ENCODE results near the gene SULT1C3.
"Not testable (repeated sequence)": the region's sequence is repeated elsewhere in the genome, so short reads cannot be mapped to it uniquely, and the experiment has no call there.

SULT1C3 gene

DNA sequence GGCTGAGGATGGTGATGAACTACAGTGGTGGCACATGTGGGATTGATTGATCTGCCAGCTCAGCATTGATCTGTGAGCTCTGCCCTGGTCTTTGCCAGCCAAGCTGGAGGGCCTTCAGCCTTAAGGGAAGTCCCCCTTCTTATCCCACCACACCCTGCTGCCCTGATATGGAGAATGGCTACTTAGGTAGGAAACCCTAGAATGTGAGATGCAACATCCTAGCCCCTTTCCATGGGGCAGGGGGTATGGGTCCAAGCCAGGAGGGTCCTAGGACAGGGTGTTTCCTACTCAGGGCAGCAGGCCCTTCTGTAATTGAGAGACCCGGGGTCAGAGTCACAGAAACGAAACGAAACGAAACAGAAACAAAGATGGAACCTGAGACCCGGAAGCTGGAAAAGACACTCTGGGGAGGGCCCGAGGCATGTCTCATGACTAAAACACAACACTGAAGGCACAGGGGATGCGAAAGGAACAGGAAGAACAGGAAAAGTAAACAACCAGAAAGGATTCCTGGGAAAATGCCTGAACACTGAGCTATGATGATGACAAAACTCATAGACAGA is 32.0 kb downstream of the SULT1C3 start:
- H3K27ac ChIP-seq: no peak overlapping the region
- DNase-seq (ENCODE audit: low read depth, low spot score): no peak
- no peak for TF ChIP-seq EZH2 (IDR thresholded peaks at IDR 0.05)
- no peak for TF ChIP-seq FOXP2 (optimal IDR thresholded peaks at IDR 0.05; ENCODE audit: control extremely low read depth, extremely low read length, insufficient read depth)
- no peak for TF ChIP-seq POLR2AphosphoS5 (IDR thresholded peaks at IDR 0.05; ENCODE audit: borderline replicate concordance, low read depth, low read length)
- no peak overlapping the region for H3K9ac ChIP-seq (ENCODE audit: insufficient read length)
- H3K9me3 ChIP-seq (ENCODE audit: low read depth, low read length): no peaks in the 10 kb centered on the region
- H3K36me3 ChIP-seq (ENCODE audit: insufficient read depth, low read length): no peaks in the 10 kb centered on the region
- no peak overlapping the region; the same call in 1 of the 2 replicates for H3K4me3 ChIP-seq

- no peak overlapping the region for H3K4me3 ChIP-seq
- H3K9ac ChIP-seq (ENCODE audit: insufficient read length): no peak overlapping the region
- TF ChIP-seq FOXP2 (optimal IDR thresholded peaks at IDR 0.05; ENCODE audit: control extremely low read depth, extremely low read length, insufficient read depth): no peak
- TF ChIP-seq EZH2 (IDR thresholded peaks at IDR 0.05): no peak
- no peak for TF ChIP-seq POLR2AphosphoS5 (IDR thresholded peaks at IDR 0.05; ENCODE audit: borderline replicate concordance, low read depth, low read length)
- DNase-seq (ENCODE audit: low read depth, low spot score): no peak
- no peak overlapping the region for H3K27ac ChIP-seq
- H3K36me3 ChIP-seq (ENCODE audit: insufficient read depth, low read length): no peaks in the 10 kb centered on the region
- no peaks in the 10 kb centered on the region for H3K9me3 ChIP-seq (ENCODE audit: low read depth, low read length)
Observed at GRCh38 chr2:108278631-108279030, 38.9 kb downstream of the SULT1C3 start.

DNA sequence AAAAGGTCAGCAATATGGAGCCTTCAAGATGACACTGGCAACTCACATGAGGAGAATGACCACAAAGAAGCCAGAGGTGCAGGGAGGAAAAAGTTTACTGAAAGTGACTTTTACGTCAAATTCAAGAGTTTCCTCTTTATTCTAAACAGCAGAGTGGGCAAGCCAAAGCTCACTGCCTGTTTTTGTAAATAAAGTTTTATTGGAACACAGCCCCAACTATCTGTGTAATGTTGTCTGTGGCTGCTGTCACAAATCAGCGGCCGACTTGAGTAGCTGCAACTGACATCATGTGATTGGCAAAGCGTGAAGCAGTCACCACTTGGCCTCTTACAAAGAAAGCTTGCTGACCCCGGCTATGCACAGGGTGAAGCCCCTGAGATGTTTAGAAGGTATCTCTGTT is 39.7 kb downstream of the SULT1C3 start:
- Histone ChIP-seq H3K27ac (no peak overlapping the region), H3K9me3 (ENCODE audit: low read depth, low read length) (no peaks in the 10 kb centered on the region), H3K36me3 (ENCODE audit: insufficient read depth, low read length) (no peaks in the 10 kb centered on the region), H3K4me3 (no peak overlapping the region), H3K9ac (ENCODE audit: insufficient read length) (no peak overlapping the region)
- no peak for DNase-seq (ENCODE audit: low read depth, low spot score)
- TF ChIP-seq POLR2AphosphoS5 (IDR thresholded peaks at IDR 0.05; ENCODE audit: borderline replicate concordance, low read depth, low read length) (no peak), FOXP2 (optimal IDR thresholded peaks at IDR 0.05; ENCODE audit: control extremely low read depth, extremely low read length, insufficient read depth) (no peak), EZH2 (IDR thresholded peaks at IDR 0.05) (no peak)

DNA sequence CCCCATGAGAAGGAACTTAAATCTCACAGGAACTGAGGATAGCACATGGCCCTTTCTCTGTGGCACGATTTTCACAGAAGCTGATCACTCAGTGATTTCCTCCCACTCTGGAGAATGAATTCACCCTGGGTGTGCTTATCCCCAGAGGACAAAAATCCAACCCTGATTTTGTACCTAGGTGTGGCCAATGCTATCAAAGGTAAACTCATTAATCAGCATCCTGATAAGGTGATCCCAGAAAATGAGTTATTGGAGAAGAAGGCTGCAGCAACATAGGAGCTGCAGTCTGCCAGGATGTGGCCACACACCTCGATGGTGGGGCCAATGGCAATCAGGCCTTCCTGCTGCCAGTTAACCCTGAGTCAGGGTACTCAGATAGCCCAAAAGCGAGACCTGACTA is 40.7 kb downstream of the SULT1C3 start:
- Histone ChIP-seq H3K9me3 (ENCODE audit: low read depth, low read length) (no peaks in the 10 kb centered on the region), H3K9ac (ENCODE audit: insufficient read length) (no peak overlapping the region), H3K4me3 (no peak overlapping the region), H3K27ac (no peak overlapping the region), H3K36me3 (ENCODE audit: insufficient read depth, low read length) (no peaks in the 10 kb centered on the region)
- TF ChIP-seq EZH2 (IDR thresholded peaks at IDR 0.05) (no peak), POLR2AphosphoS5 (IDR thresholded peaks at IDR 0.05; ENCODE audit: borderline replicate concordance, low read depth, low read length) (no peak), FOXP2 (optimal IDR thresholded peaks at IDR 0.05; ENCODE audit: control extremely low read depth, extremely low read length, insufficient read depth) (no peak)
- DNase-seq (ENCODE audit: low read depth, low spot score): no peak

- not testable (repeated sequence) for H3K36me3 ChIP-seq (ENCODE audit: insufficient read depth, low read length); H3K9me3 ChIP-seq (ENCODE audit: low read depth, low read length); DNase-seq (ENCODE audit: low read depth, low spot score); H3K27ac ChIP-seq; H3K4me3 ChIP-seq; H3K9ac ChIP-seq (ENCODE audit: insufficient read length)
Observed at GRCh38 chr2:108284566-108284965, 44.8 kb downstream of the SULT1C3 start.

DNA sequence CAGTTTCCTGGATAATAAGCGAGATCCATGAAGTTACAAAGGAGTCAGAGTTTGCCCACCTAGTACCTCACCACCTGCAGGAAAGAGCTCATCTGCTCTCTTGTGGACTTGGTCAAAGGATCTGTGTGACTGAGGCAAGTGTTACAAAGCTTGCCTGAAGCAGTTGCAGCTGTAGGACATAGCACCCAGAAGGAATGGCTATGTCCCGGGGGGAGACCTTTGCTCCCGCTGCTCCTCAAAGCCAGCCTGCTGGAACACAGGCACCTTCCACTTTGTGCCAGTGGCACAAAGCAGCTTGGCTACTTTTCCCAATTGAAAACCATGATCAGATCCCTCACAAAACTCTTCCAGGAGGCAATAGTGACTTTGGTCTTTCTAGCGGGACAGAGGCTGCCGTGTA is 45.8 kb downstream of the SULT1C3 start:
- H3K27ac ChIP-seq: no peak overlapping the region
- TF ChIP-seq POLR2AphosphoS5 (IDR thresholded peaks at IDR 0.05; ENCODE audit: borderline replicate concordance, low read depth, low read length) (no peak), FOXP2 (optimal IDR thresholded peaks at IDR 0.05; ENCODE audit: control extremely low read depth, extremely low read length, insufficient read depth) (no peak)
- DNase-seq (ENCODE audit: low read depth, low spot score): no peak

DNA sequence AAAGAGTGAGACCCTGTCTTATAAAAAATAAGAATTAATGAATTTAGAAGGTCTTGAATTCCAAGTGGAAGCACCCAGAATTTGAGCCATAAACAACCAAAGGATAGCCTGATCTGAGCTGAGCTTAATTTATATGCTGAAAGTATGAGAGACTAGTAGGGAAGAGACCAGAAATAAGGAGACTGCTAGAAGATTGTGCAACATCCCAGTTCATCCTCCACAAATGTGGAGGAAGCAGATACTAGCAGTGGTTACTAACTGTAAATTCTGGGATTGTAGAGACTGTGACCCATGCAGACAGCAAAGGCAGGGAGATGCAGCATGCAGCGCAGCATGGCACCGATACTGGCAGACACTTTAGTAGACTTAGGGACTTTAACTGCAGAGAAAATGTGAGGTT is 47.4 kb downstream of the SULT1C3 start:
- no peak overlapping the region for H3K4me3 ChIP-seq
- H3K9me3 ChIP-seq (ENCODE audit: low read depth, low read length): no peaks in the 10 kb centered on the region
- H3K9ac ChIP-seq (ENCODE audit: insufficient read length): no peak overlapping the region
- H3K36me3 ChIP-seq (ENCODE audit: insufficient read depth, low read length): no peaks in the 10 kb centered on the region
- DNase-seq (ENCODE audit: low read depth, low spot score): no peak
- TF ChIP-seq FOXP2 (optimal IDR thresholded peaks at IDR 0.05; ENCODE audit: control extremely low read depth, extremely low read length, insufficient read depth) (no peak), EZH2 (IDR thresholded peaks at IDR 0.05) (no peak), POLR2AphosphoS5 (IDR thresholded peaks at IDR 0.05; ENCODE audit: borderline replicate concordance, low read depth, low read length) (no peak)
- H3K27ac ChIP-seq: no peak overlapping the region

More for the DNA sequence above, 45.8 kb downstream of the SULT1C3 start:
- Histone ChIP-seq H3K9ac (ENCODE audit: insufficient read length) (no peak overlapping the region), H3K4me3 (no peak overlapping the region), H3K9me3 (ENCODE audit: low read depth, low read length) (no peaks in the 10 kb centered on the region), H3K36me3 (ENCODE audit: insufficient read depth, low read length) (no peaks in the 10 kb centered on the region)

- TF ChIP-seq FOXP2 (optimal IDR thresholded peaks at IDR 0.05; ENCODE audit: control extremely low read depth, extremely low read length, insufficient read depth) (no peak), POLR2AphosphoS5 (IDR thresholded peaks at IDR 0.05; ENCODE audit: borderline replicate concordance, low read depth, low read length) (no peak), EZH2 (IDR thresholded peaks at IDR 0.05) (no peak)
- no peak for DNase-seq (ENCODE audit: low read depth, low spot score)
- no peak within 1 kb of the TSS for H3K27ac ChIP-seq
- no peaks in the 10 kb centered on the region for H3K9me3 ChIP-seq (ENCODE audit: low read depth, low read length)
- no peak within 1 kb of the TSS for H3K9ac ChIP-seq (ENCODE audit: insufficient read length)
- H3K36me3 ChIP-seq (ENCODE audit: insufficient read depth, low read length): no peaks in the 10 kb centered on the region
- H3K4me3 ChIP-seq: no peak within 1 kb of the TSS
Observed at GRCh38 chr2:108288534-108289106, 48.9 kb downstream of the SULT1C3 start, which contains the start of gene SULT1C2. Gene SULT1C2, plus strand, starts transcription at chr2:108288895. Its CDS starts 4,773 bp downstream, at chr2:108293668.

GRCh38 chr2:108293850-108294249 is 54.1 kb downstream of the SULT1C3 start:
- no peaks in the 10 kb centered on the region for H3K9me3 ChIP-seq (ENCODE audit: low read depth, low read length)
- H3K9ac ChIP-seq (ENCODE audit: insufficient read length): no peak overlapping the region
- H3K4me3 ChIP-seq: no peak overlapping the region
- no peaks in the 10 kb centered on the region for H3K36me3 ChIP-seq (ENCODE audit: insufficient read depth, low read length)
- TF ChIP-seq FOXP2 (optimal IDR thresholded peaks at IDR 0.05; ENCODE audit: control extremely low read depth, extremely low read length, insufficient read depth): no peak
- no peak for TF ChIP-seq EZH2 (IDR thresholded peaks at IDR 0.05)
- TF ChIP-seq POLR2AphosphoS5 (IDR thresholded peaks at IDR 0.05; ENCODE audit: borderline replicate concordance, low read depth, low read length): no peak
- no peak overlapping the region for H3K27ac ChIP-seq
- DNase-seq (ENCODE audit: low read depth, low spot score): no peak
